Neutrophil (primary cell): ENCODE results near the gene PRDM16.

ENCODE experiments used
- H3K27ac ChIP-seq: fragments of 200-600 bp; sonication (generic); 2 replicates; pipeline ENCODE4 v1.5.1; 2016; ENCODE audit warnings: mild to moderate bottlenecking, moderate library complexity
- H3K27me3 ChIP-seq: fragments of 200-600 bp; sonication (generic); 2 replicates; pipeline ENCODE4 v1.6.0; 2016; ENCODE audit warnings: mild to moderate bottlenecking
- H3K36me3 ChIP-seq: fragments of 200-600 bp; sonication (generic); 2 replicates; pipeline ENCODE4 v1.5.1; 2017
- H3K4me1 ChIP-seq, 2 experiments: fragments of 200-600 bp in 1 of 2; sonication (generic) in 1 of 2; 1 replicate in 1 of 2; 2 replicates in 1 of 2; pipeline versions ENCODE4 v1.5.1 to v1.6.1; 2013 to 2016; ENCODE audit warnings: low read depth in 1 of 2, low read length in 1 of 2, mild to moderate bottlenecking in 1 of 2, moderate library complexity in 1 of 2; ENCODE audit not compliant: control insufficient read depth in 1 of 2, insufficient read depth in 1 of 2
- H3K4me3 ChIP-seq, 2 experiments: fragments of 200-600 bp in 1 of 2; sonication (generic) in 1 of 2; 1 replicate in 1 of 2; 2 replicates in 1 of 2; pipeline ENCODE4 v1.5.1; 2013 to 2016; ENCODE audit warnings: low read depth in 1 of 2, low read length in 1 of 2, mild to moderate bottlenecking in 1 of 2, moderate library complexity in 1 of 2
- H3K9me3 ChIP-seq: fragments of 200-600 bp; sonication (generic); 2 replicates; pipeline ENCODE4 v1.5.1; 2016
- CTCF ChIP-seq: fragments of 200-600 bp; sonication (generic); IDR thresholded peaks from 2 replicates; pipeline ENCODE4 v1.5.1; 2016; ENCODE audit warnings: antibody characterized with exemption

PRDM16 gene

GRCh38 chr1:3267550-3268270, 198.7 kb downstream of the PRDM16 start:
- TF ChIP-seq CTCF, result no peak
- no peaks in the 10 kb centered on the region for H3K27me3 ChIP-seq

GRCh38 chr1:3268281-3268680, 199.3 kb downstream of the PRDM16 start:
- Histone ChIP-seq H3K4me3 (no peak overlapping the region), H3K27me3 (no peaks in the 10 kb centered on the region), H3K4me1 (no peaks in the 10 kb centered on the region), H3K9me3 (no peaks in the 10 kb centered on the region), H3K36me3 (no peaks in the 10 kb centered on the region), H3K27ac (no peak overlapping the region)
- no peak for TF ChIP-seq CTCF

More at GRCh38 chr1:3267550-3268270, 198.7 kb downstream of the PRDM16 start:
- Histone ChIP-seq H3K9me3 (no peaks in the 10 kb centered on the region), H3K36me3 (no peaks in the 10 kb centered on the region), H3K4me1 (no peaks in the 10 kb centered on the region), H3K27ac (no peak overlapping the region), H3K4me3 (no peak overlapping the region)

- H3K4me1 ChIP-seq, result no peaks in the 10 kb centered on the region
- no peak for TF ChIP-seq CTCF
- H3K36me3 ChIP-seq, result no peaks in the 10 kb centered on the region
- H3K27me3 ChIP-seq, result no peaks in the 10 kb centered on the region
- H3K27ac ChIP-seq, result no peak overlapping the region
- no peaks in the 10 kb centered on the region for H3K9me3 ChIP-seq
- no peak overlapping the region for H3K4me3 ChIP-seq
These were observed 201.6 kb downstream of the PRDM16 start for GRCh38 chr1:3270403-3271245.

GRCh38 chr1:3271866-3272265, 202.9 kb downstream of the PRDM16 start:
- H3K27me3 ChIP-seq, result no peaks in the 10 kb centered on the region

More at GRCh38 chr1:3271866-3272265, 202.9 kb downstream of the PRDM16 start:
- no peak overlapping the region for H3K4me3 ChIP-seq
- H3K4me1 ChIP-seq, result no peaks in the 10 kb centered on the region
- TF ChIP-seq CTCF, result no peak
- no peaks in the 10 kb centered on the region for H3K9me3 ChIP-seq
- no peak overlapping the region for H3K27ac ChIP-seq
- no peaks in the 10 kb centered on the region for H3K36me3 ChIP-seq
